ENCODE data around the gene RHO.

RHO gene

GRCh38 chr3:129553719-129554118 lies 25.3 kb downstream of the RHO start:
- Histone ChIP-seq H3K27me3 (ENCODE audit: insufficient read depth, low read depth) (no peaks in the 10 kb centered on the region), H3K4me3 (IDR thresholded peaks at IDR 0.05; ENCODE audit: insufficient read depth, low read depth, low read length) (no peak overlapping the region), H3K9ac (no peak overlapping the region), H2AFZ (ENCODE audit: low read depth) (no peak overlapping the region), H3K36me3 (ENCODE audit: insufficient read depth) (no peaks in the 10 kb centered on the region), H3K27ac (no peak overlapping the region), H3K79me2 (ENCODE audit: insufficient read depth, low read depth) (no peaks in the 10 kb centered on the region), H3K4me2 (no peak overlapping the region), H3K4me1 (ENCODE audit: low read depth, poor library complexity, severe bottlenecking) (peaks cover under 1% of the 10 kb centered on the region), H4K20me1 (ENCODE audit: insufficient read depth) (no peaks in the 10 kb centered on the region)
- TF ChIP-seq CTCF (conservative IDR thresholded peaks at IDR 0.05; ENCODE audit: low read depth, low read length), result no peak

- no peak overlapping the region for H3K4me3 ChIP-seq (IDR thresholded peaks at IDR 0.05; ENCODE audit: insufficient read depth, low read depth, low read length)
- no peak overlapping the region for H3K4me2 ChIP-seq
Measured at GRCh38 chr3:129554356-129555152, 26.1 kb downstream of the RHO start.

GRCh38 chr3:129555153-129555550 lies 26.7 kb downstream of the RHO start:
- Histone ChIP-seq H3K27me3 (ENCODE audit: insufficient read depth, low read depth) (no peaks in the 10 kb centered on the region), H3K4me2 (no peak overlapping the region), H3K4me3 (IDR thresholded peaks at IDR 0.05; ENCODE audit: insufficient read depth, low read depth, low read length) (no peak overlapping the region), H3K36me3 (ENCODE audit: insufficient read depth) (no peaks in the 10 kb centered on the region), H3K4me1 (ENCODE audit: low read depth, poor library complexity, severe bottlenecking) (peaks cover 6% of the 10 kb centered on the region), H4K20me1 (ENCODE audit: insufficient read depth) (no peaks in the 10 kb centered on the region), H3K79me2 (ENCODE audit: insufficient read depth, low read depth) (no peaks in the 10 kb centered on the region), H3K9ac (no peak overlapping the region), H2AFZ (ENCODE audit: low read depth) (no peak overlapping the region), H3K27ac (no peak overlapping the region)
- no peak for TF ChIP-seq CTCF (conservative IDR thresholded peaks at IDR 0.05; ENCODE audit: low read depth, low read length)

More at GRCh38 chr3:129554356-129555152, 26.1 kb downstream of the RHO start:
- H3K9ac ChIP-seq, result no peak overlapping the region
- no peaks in the 10 kb centered on the region for H3K36me3 ChIP-seq (ENCODE audit: insufficient read depth)
- H3K79me2 ChIP-seq (ENCODE audit: insufficient read depth, low read depth), result no peaks in the 10 kb centered on the region
- peaks cover 6% of the 10 kb centered on the region for H3K4me1 ChIP-seq (ENCODE audit: low read depth, poor library complexity, severe bottlenecking)
- H2AFZ ChIP-seq (ENCODE audit: low read depth), result no peak overlapping the region
- no peak for TF ChIP-seq CTCF (conservative IDR thresholded peaks at IDR 0.05; ENCODE audit: low read depth, low read length)
- H3K27me3 ChIP-seq (ENCODE audit: insufficient read depth, low read depth), result no peaks in the 10 kb centered on the region
- H3K27ac ChIP-seq, result no peak overlapping the region
- H4K20me1 ChIP-seq (ENCODE audit: insufficient read depth), result no peaks in the 10 kb centered on the region

- Histone ChIP-seq H3K9ac (no peak overlapping the region), H3K79me2 (ENCODE audit: insufficient read depth, low read depth) (no peaks in the 10 kb centered on the region), H2AFZ (ENCODE audit: low read depth) (no peak overlapping the region), H3K4me1 (ENCODE audit: low read depth, poor library complexity, severe bottlenecking) (peaks cover 6% of the 10 kb centered on the region), H3K36me3 (ENCODE audit: insufficient read depth) (no peaks in the 10 kb centered on the region), H3K4me2 (no peak overlapping the region), H3K27ac (no peak overlapping the region), H3K4me3 (IDR thresholded peaks at IDR 0.05; ENCODE audit: insufficient read depth, low read depth, low read length) (no peak overlapping the region), H3K27me3 (ENCODE audit: insufficient read depth, low read depth) (no peaks in the 10 kb centered on the region), H4K20me1 (ENCODE audit: insufficient read depth) (no peaks in the 10 kb centered on the region)
- TF ChIP-seq CTCF (conservative IDR thresholded peaks at IDR 0.05; ENCODE audit: low read depth, low read length), result no peak
Measured at GRCh38 chr3:129555616-129556357, 27.3 kb downstream of the RHO start.

Measured in KMS-11 (cell line).